Fibroblast of mammary gland (primary cell): ENCODE data around the gene XYLT1.
A peak's percentile ranks its signal among the peaks of the same experiment; 100 is the strongest.

Source experiments
- DNase-seq: peaks from one replicate; pipeline ENCODE4 v3.0.0-alpha.2; 2010; ENCODE audit warnings: low read depth
- H3K4me3 ChIP-seq: 2 replicates; pipeline ENCODE4 v1.5.1; 2011; ENCODE audit warnings: low read depth, mild to moderate bottlenecking, low read length, moderate library complexity; ENCODE audit not compliant: control insufficient read depth
- TF ChIP-seq, protein P1 (sequence below): conservative IDR thresholded peaks from 2 replicates; pipeline ENCODE4 v1.5.1; 2011; ENCODE audit warnings: low read depth, low read length, inconsistent platforms; ENCODE audit not compliant: control insufficient read depth, insufficient read depth

XYLT1 gene, protein sequence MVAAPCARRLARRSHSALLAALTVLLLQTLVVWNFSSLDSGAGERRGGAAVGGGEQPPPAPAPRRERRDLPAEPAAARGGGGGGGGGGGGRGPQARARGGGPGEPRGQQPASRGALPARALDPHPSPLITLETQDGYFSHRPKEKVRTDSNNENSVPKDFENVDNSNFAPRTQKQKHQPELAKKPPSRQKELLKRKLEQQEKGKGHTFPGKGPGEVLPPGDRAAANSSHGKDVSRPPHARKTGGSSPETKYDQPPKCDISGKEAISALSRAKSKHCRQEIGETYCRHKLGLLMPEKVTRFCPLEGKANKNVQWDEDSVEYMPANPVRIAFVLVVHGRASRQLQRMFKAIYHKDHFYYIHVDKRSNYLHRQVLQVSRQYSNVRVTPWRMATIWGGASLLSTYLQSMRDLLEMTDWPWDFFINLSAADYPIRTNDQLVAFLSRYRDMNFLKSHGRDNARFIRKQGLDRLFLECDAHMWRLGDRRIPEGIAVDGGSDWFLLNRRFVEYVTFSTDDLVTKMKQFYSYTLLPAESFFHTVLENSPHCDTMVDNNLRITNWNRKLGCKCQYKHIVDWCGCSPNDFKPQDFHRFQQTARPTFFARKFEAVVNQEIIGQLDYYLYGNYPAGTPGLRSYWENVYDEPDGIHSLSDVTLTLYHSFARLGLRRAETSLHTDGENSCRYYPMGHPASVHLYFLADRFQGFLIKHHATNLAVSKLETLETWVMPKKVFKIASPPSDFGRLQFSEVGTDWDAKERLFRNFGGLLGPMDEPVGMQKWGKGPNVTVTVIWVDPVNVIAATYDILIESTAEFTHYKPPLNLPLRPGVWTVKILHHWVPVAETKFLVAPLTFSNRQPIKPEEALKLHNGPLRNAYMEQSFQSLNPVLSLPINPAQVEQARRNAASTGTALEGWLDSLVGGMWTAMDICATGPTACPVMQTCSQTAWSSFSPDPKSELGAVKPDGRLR

GRCh38 chr16:17470908-17471718 lies at the start of gene XYLT1:
TSS of gene XYLT1 (minus strand) at chr16:17470960. CDS start at chr16:17470796, 164 bp downstream.
- H3K4me3 ChIP-seq: peak within 1 kb of the TSS; percentile 93
- TF ChIP-seq, protein P1, sequence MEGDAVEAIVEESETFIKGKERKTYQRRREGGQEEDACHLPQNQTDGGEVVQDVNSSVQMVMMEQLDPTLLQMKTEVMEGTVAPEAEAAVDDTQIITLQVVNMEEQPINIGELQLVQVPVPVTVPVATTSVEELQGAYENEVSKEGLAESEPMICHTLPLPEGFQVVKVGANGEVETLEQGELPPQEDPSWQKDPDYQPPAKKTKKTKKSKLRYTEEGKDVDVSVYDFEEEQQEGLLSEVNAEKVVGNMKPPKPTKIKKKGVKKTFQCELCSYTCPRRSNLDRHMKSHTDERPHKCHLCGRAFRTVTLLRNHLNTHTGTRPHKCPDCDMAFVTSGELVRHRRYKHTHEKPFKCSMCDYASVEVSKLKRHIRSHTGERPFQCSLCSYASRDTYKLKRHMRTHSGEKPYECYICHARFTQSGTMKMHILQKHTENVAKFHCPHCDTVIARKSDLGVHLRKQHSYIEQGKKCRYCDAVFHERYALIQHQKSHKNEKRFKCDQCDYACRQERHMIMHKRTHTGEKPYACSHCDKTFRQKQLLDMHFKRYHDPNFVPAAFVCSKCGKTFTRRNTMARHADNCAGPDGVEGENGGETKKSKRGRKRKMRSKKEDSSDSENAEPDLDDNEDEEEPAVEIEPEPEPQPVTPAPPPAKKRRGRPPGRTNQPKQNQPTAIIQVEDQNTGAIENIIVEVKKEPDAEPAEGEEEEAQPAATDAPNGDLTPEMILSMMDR: no peak
- DNase-seq: peak; percentile 100

- TF ChIP-seq, protein P1: no peak
- H3K4me3 ChIP-seq: no peak overlapping the region
- DNase-seq: no peak
Observed at GRCh38 chr16:17520111-17520510, 49.4 kb upstream of the XYLT1 start.

DNA sequence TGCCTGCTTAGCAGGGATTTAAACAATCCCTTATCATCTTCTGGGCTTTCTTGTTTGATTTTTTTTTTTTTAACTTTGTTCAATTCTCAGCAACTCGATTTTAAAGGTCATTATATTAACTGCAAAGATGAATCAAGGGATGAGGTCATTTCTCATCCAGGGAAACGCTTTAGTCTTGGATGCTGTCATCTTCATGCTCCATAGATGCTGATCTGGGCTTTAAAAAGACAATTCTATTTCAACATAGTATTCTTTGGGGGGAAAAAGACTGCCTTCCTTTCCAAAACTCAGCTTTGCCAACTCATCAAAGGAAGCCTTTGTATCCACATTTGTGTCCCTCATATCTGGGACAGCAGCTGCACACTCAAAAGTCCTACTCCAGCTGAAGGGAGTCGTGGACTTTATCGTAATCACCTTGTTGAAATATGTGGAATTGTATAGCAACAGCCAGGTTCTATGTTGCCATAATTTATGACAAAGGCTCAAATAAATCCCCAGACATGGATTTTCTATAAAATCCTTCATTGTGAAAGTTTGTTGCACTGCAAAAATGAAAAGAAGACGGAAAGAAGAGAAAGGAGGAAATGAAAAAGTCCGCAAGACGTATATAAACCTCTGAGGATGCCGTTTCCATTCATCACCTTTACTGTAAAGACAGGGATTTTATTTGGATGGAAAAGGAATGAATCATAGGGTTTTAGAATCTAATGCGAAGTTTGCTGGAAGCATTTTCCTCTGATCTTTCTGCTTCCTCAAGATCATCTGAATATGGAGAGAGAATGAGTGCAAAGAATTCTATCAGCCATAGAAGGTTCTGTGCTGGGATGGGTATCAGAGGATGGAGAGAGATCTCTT lies 48.6 kb upstream of the XYLT1 start:
- no peak overlapping the region for H3K4me3 ChIP-seq
- peak; percentile 83 for DNase-seq
- TF ChIP-seq, protein P1: no peak

- TF ChIP-seq, protein P1: no peak
- no peak overlapping the region for H3K4me3 ChIP-seq
- peak; percentile 55 for DNase-seq
Observed at GRCh38 chr16:17518441-17518840, 47.7 kb upstream of the XYLT1 start.

GRCh38 chr16:17515421-17516210 lies 44.9 kb upstream of the XYLT1 start:
- H3K4me3 ChIP-seq: no peak overlapping the region
- peak; percentile 83 for DNase-seq
- TF ChIP-seq, protein P1: no peak
